Ishikawa (cell line): ENCODE results near the gene PIGL.

Experiments
- CEBPB ChIP-seq: IDR thresholded peaks from 2 replicates; pipeline ENCODE4 v1.6.1; 2012
- CREB1 ChIP-seq: IDR thresholded peaks from 2 replicates; pipeline ENCODE4 v1.6.1; 2012; ENCODE audit warnings: low read depth
- EGR1 ChIP-seq: IDR thresholded peaks from 2 replicates; pipeline ENCODE4 v1.6.1; 2012
- EP300 ChIP-seq: IDR thresholded peaks from 2 replicates; pipeline ENCODE4 v1.6.1; 2012; ENCODE audit warnings: borderline replicate concordance
- FOXM1 ChIP-seq: IDR thresholded peaks from 2 replicates; pipeline ENCODE4 v1.6.1; 2012; ENCODE audit warnings: low read depth, borderline replicate concordance
- NFIC ChIP-seq: IDR thresholded peaks from 2 replicates; pipeline ENCODE4 v1.6.1; 2012
- RAD21 ChIP-seq: IDR thresholded peaks from 2 replicates; pipeline ENCODE4 v1.6.1; 2012; ENCODE audit warnings: low read depth
- REST ChIP-seq: IDR thresholded peaks from 2 replicates; pipeline ENCODE4 v1.6.1; 2012; ENCODE audit warnings: low read depth, mild to moderate bottlenecking
- TAF1 ChIP-seq: IDR thresholded peaks from 2 replicates; pipeline ENCODE4 v1.6.1; 2012; ENCODE audit warnings: low read depth, mild to moderate bottlenecking
- TCF12 ChIP-seq: IDR thresholded peaks from 2 replicates; pipeline ENCODE4 v1.6.1; 2012; ENCODE audit warnings: low read depth
- TEAD4 ChIP-seq: IDR thresholded peaks from 2 replicates; pipeline ENCODE4 v1.6.1; 2012
- USF1 ChIP-seq: IDR thresholded peaks from 2 replicates; pipeline ENCODE4 v1.6.1; 2012
- YY1 ChIP-seq: IDR thresholded peaks from 2 replicates; pipeline ENCODE4 v1.6.1; 2012; ENCODE audit warnings: low read depth
- ZBTB7A ChIP-seq: IDR thresholded peaks from 2 replicates; pipeline ENCODE4 v1.6.1; 2012; ENCODE audit warnings: low read depth
- TF ChIP-seq, protein P1 (sequence below): IDR thresholded peaks from 2 replicates; pipeline ENCODE4 v1.6.1; 2012

Gene PIGL

DNA sequence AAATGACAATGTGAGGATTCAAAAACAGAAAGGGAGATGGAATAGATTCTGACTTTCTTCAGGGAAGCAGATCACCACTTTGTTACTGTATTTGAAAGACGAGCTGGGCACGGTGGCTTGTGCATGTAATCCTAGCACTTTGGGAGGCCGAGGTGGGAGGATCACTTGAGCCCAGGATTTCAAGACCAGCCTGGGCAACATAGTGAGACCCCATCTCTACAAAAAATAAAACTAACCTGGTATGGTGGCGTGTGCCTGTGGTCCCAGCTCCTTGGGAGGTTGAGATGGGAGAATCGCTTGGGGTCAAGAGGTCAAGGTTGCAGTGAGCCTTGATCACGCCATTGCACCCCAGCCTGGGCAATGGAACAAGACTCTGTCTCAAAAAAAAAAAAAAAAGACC, 34.0 kb downstream of the PIGL start:
- no peak for TF ChIP-seq USF1
- TF ChIP-seq, protein P1, sequence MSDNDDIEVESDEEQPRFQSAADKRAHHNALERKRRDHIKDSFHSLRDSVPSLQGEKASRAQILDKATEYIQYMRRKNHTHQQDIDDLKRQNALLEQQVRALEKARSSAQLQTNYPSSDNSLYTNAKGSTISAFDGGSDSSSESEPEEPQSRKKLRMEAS, result no peak
- TF ChIP-seq EGR1, result no peak
- TF ChIP-seq NFIC, result no peak
- TF ChIP-seq REST, result no peak
- no peak for TF ChIP-seq TEAD4
- no peak for TF ChIP-seq FOXM1
- TF ChIP-seq CREB1, result no peak

- TF ChIP-seq EGR1, result no peak
- no peak for TF ChIP-seq REST
- TF ChIP-seq NFIC, result no peak
- no peak for TF ChIP-seq TCF12
- TF ChIP-seq ZBTB7A, result no peak
- TF ChIP-seq, protein P1, result no peak
- no peak for TF ChIP-seq TAF1
- no peak for TF ChIP-seq YY1
- no peak for TF ChIP-seq FOXM1
- TF ChIP-seq TEAD4, result no peak
- TF ChIP-seq EP300, result no peak
- TF ChIP-seq RAD21, result no peak
- TF ChIP-seq CREB1, result no peak
These were observed 34.5 kb downstream of the PIGL start for GRCh38 chr17:16251556-16251955.

- TF ChIP-seq RAD21 (no peak), TCF12 (no peak), CEBPB (no peak)
These were observed 37.9 kb downstream of the PIGL start for GRCh38 chr17:16254773-16255400.

DNA sequence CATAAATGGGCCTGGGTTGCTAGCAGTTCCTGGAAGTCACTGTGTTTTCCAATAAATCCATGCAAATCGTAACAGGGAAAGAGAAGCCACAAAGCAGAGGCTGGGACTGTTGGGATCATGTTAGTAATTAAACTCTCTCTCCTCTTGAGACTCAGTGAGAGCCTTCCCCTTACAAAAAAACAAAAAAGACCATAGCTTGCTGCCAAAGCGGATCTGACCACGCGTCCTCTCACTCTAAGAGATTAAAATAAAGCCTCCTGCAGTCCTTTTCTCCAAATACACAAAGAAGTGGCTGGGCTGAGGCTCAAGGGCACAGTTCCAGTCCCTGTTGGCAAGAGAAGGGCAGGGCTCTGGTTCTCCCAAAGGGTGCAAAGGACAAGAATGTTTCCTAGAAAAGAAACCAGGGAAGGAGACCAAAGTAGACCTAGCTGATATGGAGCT, 38.5 kb downstream of the PIGL start:
- TF ChIP-seq EP300 (no peak), FOXM1 (no peak), NFIC (no peak), EGR1 (no peak), TEAD4 (no peak), CREB1 (no peak)

GRCh38 chr17:16258901-16259300, 41.9 kb downstream of the PIGL start:
- TF ChIP-seq ZBTB7A (no peak), TAF1 (no peak), CREB1 (no peak), RAD21 (no peak), TEAD4 (no peak)
- TF ChIP-seq, protein P1, result no peak

- no peak for TF ChIP-seq CREB1
- TF ChIP-seq FOXM1, result no peak
- no peak for TF ChIP-seq NFIC
- no peak for TF ChIP-seq TAF1
- TF ChIP-seq, protein P1, result no peak
- no peak for TF ChIP-seq CEBPB
- no peak for TF ChIP-seq YY1
- no peak for TF ChIP-seq USF1
- TF ChIP-seq EP300, result no peak
- TF ChIP-seq EGR1, result no peak
- no peak for TF ChIP-seq RAD21
- no peak for TF ChIP-seq TCF12
- TF ChIP-seq TEAD4, result no peak
- TF ChIP-seq ZBTB7A, result no peak
- TF ChIP-seq REST, result no peak
These were observed 42.9 kb downstream of the PIGL start for GRCh38 chr17:16259926-16260325.
